ENCODE data around the gene ARPC4. TPM values are rescaled to one million over a fixed set of nuclear protein-coding genes. Genes with fewer than 3 reads are reported as not detected.

ARPC4 gene
- total and polyA plus RNA-seq, 2 donors (not counting 1 experiment from before 2014, with no cell fraction given), result 174 to 307 TPM

DNA sequence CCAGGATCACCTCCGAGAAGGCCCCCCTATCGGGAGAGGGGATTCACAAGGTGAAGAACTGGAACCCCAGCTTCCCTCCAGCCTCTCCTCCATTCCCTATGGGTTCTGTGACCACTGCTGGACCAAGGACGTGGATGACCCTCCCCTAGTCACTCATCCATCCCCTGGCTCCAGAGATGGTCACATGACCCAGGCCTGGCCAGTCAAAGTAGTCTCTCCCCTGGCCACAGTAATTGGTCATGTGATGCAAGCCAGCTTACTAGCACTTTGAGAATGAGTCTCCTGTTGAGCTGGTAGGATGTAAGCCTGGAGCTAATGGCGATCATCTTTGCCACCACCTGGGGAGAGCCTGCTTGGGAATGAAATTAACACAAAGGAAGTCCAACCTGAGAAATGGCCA, 27.0 kb upstream of the ARPC4 start:
- no peak for DNase-seq (ENCODE audit: low read depth in 2 of 2)
- Histone ChIP-seq H3K9ac (ENCODE audit: insufficient read depth, low read length) (no peak overlapping the region), H3K4me3 (replicated peaks in 1 of 4; ENCODE audit: control extremely low read depth in 1 of 4, insufficient read depth in 1 of 4, low read depth in 3 of 4, low read length in 4 of 4) (no peak overlapping the region), H3K9me3 (ENCODE audit: control insufficient read depth, insufficient read depth, low read depth, low read length) (no peaks in the 10 kb centered on the region), H3K4me1 (ENCODE audit: control insufficient read depth, extremely low read depth, insufficient read depth, low read length) (peaks cover 10% of the 10 kb centered on the region), H2AFZ (ENCODE audit: low read length) (no peak overlapping the region), H3K27ac (ENCODE audit: insufficient read depth, low read length) (no peak overlapping the region), H3K27me3 (ENCODE audit: control insufficient read depth, insufficient read depth, low read length) (no peaks in the 10 kb centered on the region), H3K4me2 (ENCODE audit: extremely low read depth, insufficient read depth, low read length) (no peak overlapping the region), H3K79me2 (ENCODE audit: control insufficient read depth, insufficient read depth, low read length) (peaks cover 8% of the 10 kb centered on the region), H3K36me3 (ENCODE audit: control insufficient read depth, insufficient read depth, low read length) (no peaks in the 10 kb centered on the region), H4K20me1 (ENCODE audit: control insufficient read depth, extremely low read depth, insufficient read depth, low read length) (no peaks in the 10 kb centered on the region)
- TF ChIP-seq, protein P1, sequence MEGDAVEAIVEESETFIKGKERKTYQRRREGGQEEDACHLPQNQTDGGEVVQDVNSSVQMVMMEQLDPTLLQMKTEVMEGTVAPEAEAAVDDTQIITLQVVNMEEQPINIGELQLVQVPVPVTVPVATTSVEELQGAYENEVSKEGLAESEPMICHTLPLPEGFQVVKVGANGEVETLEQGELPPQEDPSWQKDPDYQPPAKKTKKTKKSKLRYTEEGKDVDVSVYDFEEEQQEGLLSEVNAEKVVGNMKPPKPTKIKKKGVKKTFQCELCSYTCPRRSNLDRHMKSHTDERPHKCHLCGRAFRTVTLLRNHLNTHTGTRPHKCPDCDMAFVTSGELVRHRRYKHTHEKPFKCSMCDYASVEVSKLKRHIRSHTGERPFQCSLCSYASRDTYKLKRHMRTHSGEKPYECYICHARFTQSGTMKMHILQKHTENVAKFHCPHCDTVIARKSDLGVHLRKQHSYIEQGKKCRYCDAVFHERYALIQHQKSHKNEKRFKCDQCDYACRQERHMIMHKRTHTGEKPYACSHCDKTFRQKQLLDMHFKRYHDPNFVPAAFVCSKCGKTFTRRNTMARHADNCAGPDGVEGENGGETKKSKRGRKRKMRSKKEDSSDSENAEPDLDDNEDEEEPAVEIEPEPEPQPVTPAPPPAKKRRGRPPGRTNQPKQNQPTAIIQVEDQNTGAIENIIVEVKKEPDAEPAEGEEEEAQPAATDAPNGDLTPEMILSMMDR (conservative IDR thresholded peaks at IDR 0.05 in 1 of 2, IDR thresholded peaks at IDR 0.05 in 1 of 2; ENCODE audit: low read depth in 1 of 2, low read length in 2 of 2), result no peak
- TF ChIP-seq EZH2 (IDR thresholded peaks at IDR 0.05; ENCODE audit: low read length, missing control alignments), result no peak

DNA sequence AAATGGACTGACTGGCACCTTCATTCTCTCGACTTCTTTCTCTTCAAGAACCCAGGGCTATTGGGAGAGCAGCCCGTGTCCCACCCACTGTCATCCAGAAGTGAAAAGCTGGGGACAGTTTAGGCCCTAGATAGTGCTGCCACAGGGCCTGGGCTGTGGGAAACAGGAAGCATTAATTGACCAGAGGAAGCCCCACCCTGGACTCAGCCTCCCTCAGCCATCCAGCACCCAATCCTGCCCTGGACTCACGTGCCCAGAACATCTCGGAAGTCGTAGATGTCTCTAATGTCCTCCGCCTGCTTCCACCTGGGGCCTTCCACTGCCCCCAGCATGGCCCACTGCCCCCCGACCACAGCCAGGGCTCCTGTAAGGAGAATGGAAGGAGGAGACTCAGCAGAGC, 25.5 kb upstream of the ARPC4 start:
- Histone ChIP-seq H3K27me3 (ENCODE audit: control insufficient read depth, insufficient read depth, low read length) (no peaks in the 10 kb centered on the region), H3K4me3 (replicated peaks in 1 of 4; ENCODE audit: control extremely low read depth in 1 of 4, insufficient read depth in 1 of 4, low read depth in 3 of 4, low read length in 4 of 4) (peak overlapping the region in 1 of 4 experiments; percentile 11), H3K27ac (ENCODE audit: insufficient read depth, low read length) (no peak overlapping the region), H4K20me1 (ENCODE audit: control insufficient read depth, extremely low read depth, insufficient read depth, low read length) (no peaks in the 10 kb centered on the region), H3K9ac (ENCODE audit: insufficient read depth, low read length) (no peak overlapping the region), H3K4me1 (ENCODE audit: control insufficient read depth, extremely low read depth, insufficient read depth, low read length) (peaks cover 10% of the 10 kb centered on the region), H3K4me2 (ENCODE audit: extremely low read depth, insufficient read depth, low read length) (no peak overlapping the region), H2AFZ (ENCODE audit: low read length) (no peak overlapping the region), H3K36me3 (ENCODE audit: control insufficient read depth, insufficient read depth, low read length) (no peaks in the 10 kb centered on the region), H3K79me2 (ENCODE audit: control insufficient read depth, insufficient read depth, low read length) (peaks cover 8% of the 10 kb centered on the region), H3K9me3 (ENCODE audit: control insufficient read depth, insufficient read depth, low read depth, low read length) (no peaks in the 10 kb centered on the region)
- TF ChIP-seq EZH2 (IDR thresholded peaks at IDR 0.05; ENCODE audit: low read length, missing control alignments), result no peak
- TF ChIP-seq, protein P1 (conservative IDR thresholded peaks at IDR 0.05 in 1 of 2, IDR thresholded peaks at IDR 0.05 in 1 of 2; ENCODE audit: low read depth in 1 of 2, low read length in 2 of 2), result no peak
- no peak for DNase-seq (ENCODE audit: low read depth in 2 of 2)

DNA sequence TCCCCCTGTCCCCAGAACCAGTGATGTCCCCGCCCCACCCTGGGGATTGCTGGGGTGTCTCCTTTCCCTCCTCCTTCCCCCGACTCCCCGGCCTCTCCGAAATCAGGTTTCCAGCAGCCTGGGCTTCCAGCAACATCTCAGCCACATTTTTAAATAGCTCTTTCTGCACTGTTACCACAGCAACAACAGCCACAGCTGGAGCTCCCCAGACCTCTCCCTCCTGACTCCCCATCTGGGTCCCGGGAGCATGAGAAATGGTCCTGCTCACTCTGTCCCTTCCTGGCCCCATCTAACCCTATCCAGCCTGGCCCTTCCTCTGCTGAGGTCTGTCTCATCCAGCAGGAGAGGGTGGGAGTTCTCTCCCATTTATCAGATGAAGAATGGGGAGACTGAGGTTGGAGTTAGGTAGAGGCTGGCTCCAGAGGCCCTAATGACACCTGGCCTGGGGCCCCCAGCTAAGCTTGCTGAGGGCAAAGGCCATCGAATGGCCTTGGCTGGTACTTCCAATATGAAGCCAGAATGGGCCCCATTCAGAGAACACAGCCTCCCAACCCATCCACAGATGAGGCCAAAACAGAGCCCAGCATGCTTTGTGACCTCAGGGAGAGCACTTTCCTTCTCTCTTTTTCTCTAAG, 24.6 kb upstream of the ARPC4 start:
- Histone ChIP-seq H3K36me3 (ENCODE audit: control insufficient read depth, insufficient read depth, low read length) (no peaks in the 10 kb centered on the region), H3K27me3 (ENCODE audit: control insufficient read depth, insufficient read depth, low read length) (no peaks in the 10 kb centered on the region), H3K4me1 (ENCODE audit: control insufficient read depth, extremely low read depth, insufficient read depth, low read length) (peaks cover 10% of the 10 kb centered on the region), H3K79me2 (ENCODE audit: control insufficient read depth, insufficient read depth, low read length) (peaks cover 8% of the 10 kb centered on the region), H3K9me3 (ENCODE audit: control insufficient read depth, insufficient read depth, low read depth, low read length) (no peaks in the 10 kb centered on the region), H4K20me1 (ENCODE audit: control insufficient read depth, extremely low read depth, insufficient read depth, low read length) (no peaks in the 10 kb centered on the region), H3K27ac (ENCODE audit: insufficient read depth, low read length) (peak overlapping the region; percentile 26), H3K4me2 (ENCODE audit: extremely low read depth, insufficient read depth, low read length) (peak overlapping the region; percentile 76), H2AFZ (ENCODE audit: low read length) (no peak overlapping the region), H3K9ac (ENCODE audit: insufficient read depth, low read length) (no peak overlapping the region), H3K4me3 (replicated peaks in 1 of 4; ENCODE audit: control extremely low read depth in 1 of 4, insufficient read depth in 1 of 4, low read depth in 3 of 4, low read length in 4 of 4) (peak overlapping the region in 2 of 4 experiments; percentile 78 to 82)
- no peak for DNase-seq (ENCODE audit: low read depth in 2 of 2)
- TF ChIP-seq, protein P1 (conservative IDR thresholded peaks at IDR 0.05 in 1 of 2, IDR thresholded peaks at IDR 0.05 in 1 of 2; ENCODE audit: low read depth in 1 of 2, low read length in 2 of 2), result no peak
- TF ChIP-seq EZH2 (IDR thresholded peaks at IDR 0.05; ENCODE audit: low read length, missing control alignments), result no peak

Measured in fibroblast of lung (primary cell).